ENCODE measurements around the gene FOXN1.

Gene FOXN1

GRCh38 chr17:28576758-28577465 is 70.8 kb downstream of the FOXN1 start, which contains the start of gene ALDOC:
TSS of gene ALDOC (minus strand) at chr17:28576895. CDS start at chr17:28575532, 1,363 bp downstream.
- peak; percentile 83 for DNase-seq

- no peak for DNase-seq
Measured at GRCh38 chr17:28577466-28577824, 71.3 kb downstream of the FOXN1 start.

DNA sequence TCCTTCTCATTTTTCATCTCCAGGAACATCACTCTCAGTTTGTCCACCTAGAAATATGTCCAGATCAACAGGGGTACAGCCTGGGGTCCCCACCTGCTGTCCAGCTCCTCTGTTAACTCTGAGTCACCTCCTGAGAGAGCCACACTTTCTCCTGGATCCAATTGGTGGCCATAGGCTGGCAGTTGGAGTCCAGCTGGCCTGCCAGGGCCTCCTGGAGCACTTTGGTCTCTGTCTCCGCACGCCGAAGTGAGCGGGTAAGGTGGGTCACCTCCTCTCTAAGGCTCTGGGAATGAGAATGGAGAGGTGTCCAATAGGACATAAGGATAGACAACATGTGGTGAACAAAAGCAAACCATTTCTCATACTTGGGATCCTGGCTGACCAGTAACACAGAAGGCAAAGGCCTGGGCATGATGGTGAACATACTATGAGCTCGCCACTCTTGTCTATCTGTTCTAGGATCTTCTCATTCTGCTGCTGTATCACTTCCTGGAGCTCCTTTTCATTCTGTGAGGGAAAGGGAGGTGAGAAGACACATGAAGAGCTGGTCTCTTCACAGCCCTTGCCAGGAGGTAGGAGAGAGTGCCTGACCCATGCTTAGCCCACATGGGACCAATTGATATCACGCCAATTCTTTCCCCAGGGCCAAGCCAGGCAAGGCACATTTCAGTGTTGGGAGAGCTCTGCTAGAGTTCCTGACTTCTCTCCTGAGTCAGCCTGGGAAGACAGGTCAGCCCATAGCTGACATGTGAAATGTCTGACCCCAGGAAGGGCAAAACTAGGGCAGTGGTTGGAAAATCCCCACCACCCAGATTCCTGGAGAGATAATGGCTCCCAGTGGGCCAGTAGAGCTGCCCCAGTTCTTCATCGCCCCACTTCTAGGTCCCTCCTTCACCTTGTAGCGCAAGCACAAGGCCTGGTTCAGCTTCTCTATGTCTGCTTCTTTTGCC is 72.4 kb downstream of the FOXN1 start:
- DNase-seq: no peak

- no peak for DNase-seq
Measured at GRCh38 chr17:28579526-28579925, 73.4 kb downstream of the FOXN1 start.

GRCh38 chr17:28580959-28581358 is 74.8 kb downstream of the FOXN1 start:
- DNase-seq: no peak

GRCh38 chr17:28582513-28582912 is 76.4 kb downstream of the FOXN1 start:
- DNase-seq: no peak

DNA sequence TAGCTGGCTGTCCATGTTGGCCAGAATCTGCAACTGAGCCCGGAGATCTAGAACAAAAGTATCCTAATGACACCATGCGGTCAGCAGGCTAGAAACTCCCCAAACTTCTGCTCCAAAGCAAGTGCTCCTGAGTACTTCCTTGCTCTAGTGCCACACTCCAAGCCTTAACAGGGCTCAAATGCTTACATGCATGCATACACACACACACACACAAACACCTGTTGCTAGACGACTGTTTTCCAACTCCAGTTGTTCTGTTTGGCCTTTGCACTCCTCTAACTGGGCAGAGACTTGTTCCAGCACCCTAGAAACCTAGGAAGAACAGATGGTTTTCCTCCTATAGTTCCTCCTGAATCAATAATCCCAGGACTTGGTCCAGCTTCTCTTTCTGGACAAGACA is 78.3 kb downstream of the FOXN1 start:
- no peak for DNase-seq

GRCh38 chr17:28585851-28586250 is 79.7 kb downstream of the FOXN1 start:
- DNase-seq: no peak

Measured in NCI-H187 treated with DMSO at 0.1 percent for 48 hours (cell line).